HL-60 (cell line): ENCODE measurements around the gene PSG1.
"Not testable (repeated sequence)": the region's sequence is repeated elsewhere in the genome, so short reads cannot be mapped to it uniquely, and the experiment has no call there.

ENCODE experiments used
- DNase-seq, 2 experiments: peaks; one replicate each; pipeline ENCODE4 v3.0.0-alpha.2; 2010 to 2020; ENCODE audit warnings: low read depth in 1 of 2, low spot score in 1 of 2
- H3K27ac ChIP-seq: fragments of 250-450 bp; sonication (Bioruptor Pico); replicated peaks from 2 replicates; pipeline ENCODE4 v1.5.1; 2020; ENCODE audit warnings: mild to moderate bottlenecking, moderate library complexity
- H3K27me3 ChIP-seq: fragments of 250-450 bp; sonication (Bioruptor Pico); 2 replicates; pipeline ENCODE4 v1.5.1; 2021; ENCODE audit warnings: mild to moderate bottlenecking, moderate library complexity; ENCODE audit not compliant: insufficient read depth, poor library complexity, severe bottlenecking
- H3K4me3 ChIP-seq: replicated peaks from 2 replicates; pipeline ENCODE4 v1.5.1; 2011; ENCODE audit warnings: mild to moderate bottlenecking, control low read depth, low read length; ENCODE audit not compliant: insufficient read depth

PSG1 gene

DNA sequence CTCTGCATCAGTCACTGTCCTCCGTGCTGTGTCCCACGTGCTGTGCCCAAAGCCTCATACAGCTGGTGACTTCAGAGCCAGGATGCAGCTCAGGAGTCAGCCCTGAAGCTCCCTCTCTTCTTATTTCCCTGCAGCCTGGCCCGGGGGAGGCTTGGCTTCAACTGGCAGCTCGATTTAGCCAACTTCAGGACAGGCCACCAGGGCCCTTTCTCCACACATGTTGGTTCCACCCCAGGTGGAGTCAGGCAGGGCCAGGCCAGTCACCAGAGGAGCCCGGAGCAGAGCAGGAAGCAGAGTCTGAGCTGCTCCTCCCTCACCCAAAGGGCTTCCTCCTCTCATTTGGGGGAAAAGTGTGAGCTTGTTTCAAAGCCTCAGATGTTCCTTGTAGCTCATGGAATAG, 26.6 kb upstream of the PSG1 start:
- H3K27me3 ChIP-seq, H3K4me3 ChIP-seq, DNase-seq, H3K27ac ChIP-seq: not testable (repeated sequence)

DNA sequence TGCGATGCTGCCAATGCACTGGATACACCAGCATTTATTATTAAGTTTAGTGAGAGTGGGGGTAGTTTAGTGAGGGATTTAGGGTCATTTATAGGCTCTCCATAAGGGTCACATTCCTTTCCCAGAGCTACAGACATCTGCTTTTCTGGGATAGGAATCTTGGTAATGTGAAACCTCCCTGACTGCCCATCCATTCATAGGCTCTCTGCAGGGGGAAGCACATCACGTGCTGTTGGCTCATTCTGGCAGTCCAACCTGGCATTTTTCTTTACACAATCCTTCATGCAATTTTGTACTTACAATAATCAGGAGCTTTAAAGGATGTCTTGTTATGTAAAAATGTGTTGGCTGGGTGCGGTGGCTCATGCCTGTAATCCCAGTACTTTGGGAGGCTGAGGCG, 21.0 kb upstream of the PSG1 start:
- not testable (repeated sequence) for H3K27me3 ChIP-seq, DNase-seq, H3K27ac ChIP-seq, H3K4me3 ChIP-seq

DNA sequence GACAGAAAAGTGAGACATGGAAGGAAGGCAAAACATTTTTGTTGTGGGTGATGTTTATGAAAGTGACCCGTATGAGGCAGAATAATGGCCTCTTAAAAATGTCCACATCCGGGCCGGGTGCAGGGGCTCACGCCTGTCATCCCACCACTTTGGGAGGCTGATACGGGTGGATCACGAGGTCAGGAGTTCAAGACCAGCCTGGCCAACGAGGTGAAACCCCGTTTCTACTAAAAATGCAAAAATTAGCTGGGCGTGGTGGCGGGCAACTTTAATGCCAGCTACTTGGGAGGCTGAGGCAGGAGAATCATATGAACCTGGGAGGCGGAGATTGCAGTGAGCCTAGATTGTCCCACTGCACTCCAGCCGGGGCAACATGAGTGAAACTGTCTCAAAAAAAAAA, 20.2 kb upstream of the PSG1 start:
- H3K27me3 ChIP-seq, H3K27ac ChIP-seq, H3K4me3 ChIP-seq, DNase-seq: not testable (repeated sequence)

DNA sequence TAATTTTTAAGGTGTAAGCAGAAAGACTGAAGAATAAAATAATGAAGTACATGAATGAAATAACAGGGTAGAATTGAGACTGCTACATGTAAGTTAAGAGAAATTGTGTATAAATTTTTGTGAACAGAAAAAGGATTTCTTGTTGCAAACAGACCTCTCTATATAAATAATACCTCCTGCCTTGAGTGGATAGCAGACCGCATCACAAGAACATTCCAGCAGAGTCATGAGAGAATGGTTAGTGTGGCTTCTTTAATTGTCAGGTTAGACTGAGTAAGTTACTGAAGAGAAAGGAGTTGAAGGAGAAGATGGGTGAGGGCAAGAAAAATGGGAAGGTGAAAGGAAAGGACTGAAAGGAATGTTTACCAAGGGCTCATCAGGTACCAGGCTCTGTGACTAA, 19.6 kb upstream of the PSG1 start:
- DNase-seq: not testable (repeated sequence)

DNA sequence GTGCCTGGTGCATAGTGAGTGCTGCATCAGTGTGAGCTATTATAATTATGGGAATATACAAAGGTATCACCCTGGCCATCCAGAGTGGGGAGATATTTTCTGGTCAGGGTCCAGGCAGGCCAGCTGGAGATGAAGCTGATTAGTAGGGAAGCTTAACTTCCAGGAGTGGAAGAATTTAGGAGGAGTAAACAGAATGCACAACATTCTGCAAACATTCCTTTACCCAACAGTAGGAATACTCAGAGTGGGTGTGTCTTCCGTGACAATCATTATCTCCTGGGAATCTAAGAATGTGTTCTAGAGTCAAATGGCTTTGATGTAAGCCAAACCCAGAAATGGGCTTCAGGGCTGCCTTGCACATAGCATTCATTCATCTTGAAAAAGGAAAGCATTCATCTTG, 19.1 kb upstream of the PSG1 start:
- not testable (repeated sequence) for H3K27ac ChIP-seq, H3K27me3 ChIP-seq, H3K4me3 ChIP-seq, DNase-seq

More for the DNA sequence above, 19.6 kb upstream of the PSG1 start:
- not testable (repeated sequence) for H3K4me3 ChIP-seq, H3K27ac ChIP-seq, H3K27me3 ChIP-seq

DNA sequence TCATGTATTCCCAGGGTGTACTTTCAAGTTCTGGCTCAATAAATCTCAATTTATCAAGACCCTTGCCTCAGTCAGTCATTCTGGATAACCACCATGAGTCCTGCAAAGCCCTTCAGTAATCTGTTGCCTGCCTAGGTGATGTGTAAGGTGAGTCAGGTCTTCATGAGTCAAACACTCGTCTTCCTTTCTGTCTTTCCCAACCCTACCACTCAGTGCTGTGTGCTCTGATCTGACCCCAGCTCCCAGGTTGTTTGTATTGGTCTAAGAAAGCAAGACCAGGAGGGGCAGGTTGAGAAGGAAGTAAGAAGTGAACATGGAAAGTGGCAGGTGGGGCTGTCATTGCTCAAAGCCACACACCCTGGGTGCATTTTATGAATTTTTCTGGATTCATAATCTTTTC, 18.2 kb upstream of the PSG1 start:
- not testable (repeated sequence) for H3K27me3 ChIP-seq, H3K4me3 ChIP-seq, H3K27ac ChIP-seq, DNase-seq

DNA sequence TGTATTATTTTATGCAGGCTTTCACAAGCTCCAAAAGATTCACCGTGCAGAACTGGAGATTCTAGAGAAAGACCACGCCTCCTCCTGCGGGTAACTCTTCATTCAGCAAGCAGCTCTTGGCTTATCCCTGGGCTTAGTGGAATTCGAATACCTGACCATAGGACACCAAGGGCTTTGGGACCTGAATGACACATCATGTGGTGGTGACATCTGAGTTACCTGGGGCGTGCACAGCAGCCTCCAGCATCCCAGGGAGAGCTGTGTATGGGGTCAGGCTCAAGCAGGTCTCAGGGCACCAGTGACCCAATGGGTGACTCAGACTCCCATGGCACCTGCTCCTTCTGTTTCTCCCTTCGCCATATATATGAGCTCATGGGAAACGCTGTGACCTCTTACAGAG, 10.9 kb upstream of the PSG1 start:
- H3K4me3 ChIP-seq, DNase-seq, H3K27me3 ChIP-seq, H3K27ac ChIP-seq: not testable (repeated sequence)

DNA sequence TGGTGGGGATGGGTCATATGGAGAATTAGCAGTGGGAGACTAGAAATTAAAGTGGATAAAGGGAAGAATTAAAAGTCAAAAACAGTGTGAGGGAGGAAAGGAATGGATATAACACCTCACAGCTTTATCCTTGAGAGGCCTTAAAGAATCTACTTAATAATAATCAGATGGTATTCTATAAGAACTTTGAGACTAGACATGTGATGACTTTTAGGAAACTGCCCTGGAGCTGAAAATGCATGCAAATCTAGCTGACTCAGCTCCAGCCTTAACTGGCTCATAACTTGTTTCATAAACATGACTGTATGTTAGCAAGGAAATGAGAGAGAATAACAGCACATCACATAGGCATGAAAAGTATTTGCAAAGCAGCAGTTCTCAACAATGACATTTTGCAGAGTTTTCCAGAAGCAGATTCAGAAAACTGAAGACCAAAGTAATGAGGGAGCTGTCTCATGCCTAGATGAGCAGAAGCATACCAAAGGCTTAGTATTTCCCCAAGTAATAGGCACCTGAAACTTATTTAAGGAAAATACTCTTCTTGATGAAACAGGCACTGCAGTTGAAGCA, 8.4 kb upstream of the PSG1 start:
- not testable (repeated sequence) for DNase-seq, H3K27ac ChIP-seq, H3K4me3 ChIP-seq, H3K27me3 ChIP-seq

DNA sequence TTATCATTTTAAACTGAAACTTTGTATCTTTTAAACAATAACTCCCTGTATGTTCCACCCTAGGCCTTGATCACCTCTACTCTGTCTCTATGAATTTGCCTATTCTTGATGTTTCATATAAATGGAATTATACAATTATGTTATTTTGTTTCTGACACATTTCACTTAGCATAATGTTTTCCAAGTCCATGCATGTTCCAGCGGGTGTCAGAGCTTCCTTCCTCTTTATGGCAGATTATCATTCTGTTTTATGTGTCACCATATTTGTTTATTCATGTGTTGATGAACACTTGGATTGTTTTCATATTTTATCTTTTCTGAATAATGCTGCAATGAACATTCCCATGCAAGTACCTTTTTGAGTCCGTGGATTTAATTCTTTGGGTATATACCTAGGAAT, 3.2 kb upstream of the PSG1 start:
- not testable (repeated sequence) for DNase-seq, H3K4me3 ChIP-seq, H3K27me3 ChIP-seq, H3K27ac ChIP-seq

DNA sequence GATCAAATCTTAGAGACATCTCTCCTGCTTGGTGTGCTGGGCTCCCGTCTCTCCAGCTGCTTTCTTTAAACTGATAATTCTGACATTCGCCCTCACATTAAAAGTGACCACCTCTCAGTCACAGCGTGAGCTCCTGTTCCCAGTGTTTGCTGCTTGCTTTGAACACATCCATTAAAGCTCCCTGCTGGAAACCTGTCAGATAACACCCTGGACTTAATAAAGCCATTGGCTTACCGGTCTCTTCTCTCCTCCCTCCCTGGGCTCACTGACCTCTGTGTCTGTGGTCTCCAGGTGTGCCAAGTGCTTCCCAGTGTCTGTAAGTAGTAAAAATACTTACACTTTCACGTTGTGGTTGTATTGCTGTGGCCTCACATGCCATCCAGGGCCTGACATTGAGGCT, 2.5 kb upstream of the PSG1 start:
- DNase-seq, H3K27ac ChIP-seq, H3K4me3 ChIP-seq, H3K27me3 ChIP-seq: not testable (repeated sequence)

DNA sequence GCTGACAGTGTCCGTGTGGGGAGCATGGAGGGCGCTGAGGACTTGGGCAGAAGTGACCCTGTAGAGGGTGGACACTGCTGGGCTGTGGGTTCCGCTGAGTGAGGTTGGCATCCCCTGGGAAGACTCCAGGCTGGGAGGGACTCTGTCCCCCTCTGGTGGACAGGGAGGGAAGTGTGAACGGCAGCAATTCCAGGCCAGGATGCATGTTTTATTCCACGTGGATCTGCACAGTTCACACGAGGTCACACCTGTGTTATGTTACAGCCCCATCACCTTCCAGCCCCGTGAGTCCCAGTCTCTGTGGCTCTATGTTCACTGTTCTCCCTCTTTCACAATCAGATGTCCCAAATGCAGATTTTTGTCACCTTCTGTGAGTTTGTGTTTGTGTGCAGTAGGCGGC, 1.8 kb upstream of the PSG1 start:
- not testable (repeated sequence) for H3K4me3 ChIP-seq, DNase-seq

DNA sequence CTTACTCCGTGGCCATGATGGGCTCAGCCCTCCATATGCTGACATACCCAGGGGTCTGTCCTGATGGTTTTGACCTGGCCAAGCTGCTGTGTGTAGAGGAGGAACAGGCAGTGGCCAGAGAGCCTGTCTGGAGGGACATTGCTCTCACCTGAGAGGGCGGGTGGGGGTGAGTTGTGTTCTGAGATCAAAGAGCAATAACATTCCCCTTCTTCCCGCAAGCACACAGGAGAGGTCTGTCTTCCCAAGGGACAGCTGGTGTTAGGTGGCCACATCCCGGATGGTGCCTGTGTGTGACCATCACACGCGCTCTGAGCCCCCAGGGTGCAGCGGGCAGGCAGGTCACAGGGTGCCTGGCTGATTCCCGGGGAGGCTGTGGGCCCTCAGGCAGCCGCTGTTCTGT, 1.1 kb upstream of the PSG1 start:
- DNase-seq, H3K27ac ChIP-seq, H3K27me3 ChIP-seq, H3K4me3 ChIP-seq: not testable (repeated sequence)

More for the DNA sequence above, 1.8 kb upstream of the PSG1 start:
- H3K27ac ChIP-seq, H3K27me3 ChIP-seq: not testable (repeated sequence)

DNA sequence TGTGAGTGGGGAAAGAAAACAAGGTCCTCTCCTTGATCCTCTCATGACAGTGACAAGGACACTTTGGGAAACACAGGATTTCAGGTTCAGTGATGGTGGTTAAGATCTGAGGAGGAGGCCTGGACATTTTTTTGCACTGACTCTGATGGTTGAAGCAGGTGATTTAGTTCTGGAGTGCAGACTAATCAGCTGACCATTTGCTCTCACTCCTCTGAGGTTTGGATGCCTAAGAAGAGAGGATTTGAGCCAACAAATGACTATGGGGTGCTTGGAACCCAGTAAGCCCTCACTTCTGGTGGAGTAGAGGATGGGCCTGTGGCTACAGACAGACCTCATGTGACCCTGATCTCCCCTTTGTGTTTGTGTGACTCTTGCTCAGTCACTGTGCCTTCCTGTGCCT, 2.9 kb downstream of the PSG1 start:
- not testable (repeated sequence) for H3K27me3 ChIP-seq, H3K4me3 ChIP-seq, H3K27ac ChIP-seq, DNase-seq

DNA sequence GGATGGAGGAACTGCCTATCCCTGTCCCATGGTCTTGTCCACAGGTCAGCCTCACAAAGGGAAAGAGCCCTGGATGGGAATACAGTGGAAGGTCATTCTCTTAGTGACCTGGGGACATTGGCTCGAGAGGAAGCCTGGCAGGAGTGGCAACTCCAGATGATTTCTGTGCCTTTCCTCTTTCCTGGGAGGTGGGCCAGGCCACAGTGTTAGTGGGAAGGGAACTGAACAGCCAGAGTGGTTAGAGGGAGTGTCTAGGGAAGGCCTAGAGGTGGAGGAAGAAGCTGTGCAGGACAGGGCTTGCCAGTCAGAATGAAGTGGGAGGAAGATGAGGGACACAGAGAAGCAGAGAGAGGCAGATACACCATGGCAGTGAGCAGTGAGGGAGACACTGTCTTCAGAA, 3.6 kb downstream of the PSG1 start:
- H3K27ac ChIP-seq, H3K27me3 ChIP-seq, DNase-seq, H3K4me3 ChIP-seq: not testable (repeated sequence)

DNA sequence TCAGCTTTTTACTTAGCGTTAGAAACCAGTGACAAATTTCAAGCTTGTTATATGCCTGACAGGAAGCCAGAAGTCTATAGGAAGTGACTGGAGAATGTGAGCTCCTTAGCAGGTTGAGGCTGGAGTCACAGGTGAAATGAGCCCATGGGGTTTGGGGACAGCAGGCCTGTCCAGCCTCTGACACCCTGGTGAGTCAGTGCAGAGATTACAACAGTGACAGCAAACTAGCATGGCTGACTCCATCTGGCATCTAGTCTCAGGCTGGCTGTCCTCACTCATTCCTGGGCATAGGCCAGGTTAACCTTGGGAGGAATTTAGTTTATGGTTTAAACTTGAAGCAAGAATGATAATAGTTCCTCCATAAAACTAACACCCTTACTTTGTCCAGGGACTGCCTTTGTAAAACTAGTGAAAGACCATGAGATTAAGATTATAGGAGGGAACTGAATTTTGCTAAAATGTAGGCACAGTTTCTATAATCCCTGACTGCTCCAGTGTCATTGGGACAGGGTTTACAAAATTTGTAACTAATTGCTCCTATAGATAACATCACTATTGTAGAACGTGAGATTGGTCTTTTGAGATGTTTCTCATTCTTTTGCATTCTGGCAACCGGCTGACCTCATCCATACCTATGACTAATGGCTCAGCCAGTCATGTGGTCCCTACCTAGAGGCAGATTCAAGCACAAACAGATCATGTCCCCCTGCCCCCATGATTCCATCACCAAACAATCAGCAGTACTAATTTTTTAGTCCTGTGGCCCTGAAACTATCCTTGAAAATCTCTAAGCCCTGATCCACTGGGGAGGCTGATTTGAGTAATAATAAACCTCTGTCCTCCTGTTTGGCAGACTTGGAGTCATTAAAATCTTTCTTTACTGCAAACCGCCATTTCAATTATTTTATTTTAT, 4.4 kb downstream of the PSG1 start:
- not testable (repeated sequence) for H3K4me3 ChIP-seq, DNase-seq, H3K27ac ChIP-seq, H3K27me3 ChIP-seq
